ENCODE results near the gene NEGR1. TPM values are rescaled to one million over a fixed set of nuclear protein-coding genes. Genes with fewer than 3 reads are reported as not detected.

The NEGR1 gene
- total and polyA plus RNA-seq, 12 donors, result 2.3 to 18.3 (median 5.2) TPM

DNA sequence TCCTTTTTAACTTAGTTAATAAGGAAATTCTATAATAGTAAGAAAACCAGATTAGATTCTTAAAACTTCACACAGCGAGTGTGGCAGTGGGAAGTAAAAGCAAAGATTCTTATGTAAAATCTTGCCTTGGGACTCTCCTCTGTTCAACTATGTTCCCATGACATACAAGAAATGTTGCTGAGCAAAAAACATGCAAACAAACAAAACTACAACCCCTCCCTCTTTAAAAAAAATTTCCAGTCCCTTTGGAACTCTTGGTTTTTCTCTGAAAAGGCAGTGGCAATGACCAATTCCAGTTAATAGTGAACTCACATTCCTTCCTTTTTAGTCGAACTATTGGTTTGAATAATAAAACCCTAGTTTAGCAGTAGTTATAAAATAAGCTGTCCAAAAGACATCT lies 748.4 kb downstream of the NEGR1 start:
- 76 to 79% methylated on average over 2 of the region's 2 CpGs for WGBS, 2 donors
- H3K9me3 ChIP-seq, result no peaks in the 10 kb centered on the region
- H3K36me3 ChIP-seq, result no peaks in the 10 kb centered on the region
- H3K27ac ChIP-seq, result no peak overlapping the region
- no peaks in the 10 kb centered on the region for H3K4me1 ChIP-seq
- TF ChIP-seq, protein P1, sequence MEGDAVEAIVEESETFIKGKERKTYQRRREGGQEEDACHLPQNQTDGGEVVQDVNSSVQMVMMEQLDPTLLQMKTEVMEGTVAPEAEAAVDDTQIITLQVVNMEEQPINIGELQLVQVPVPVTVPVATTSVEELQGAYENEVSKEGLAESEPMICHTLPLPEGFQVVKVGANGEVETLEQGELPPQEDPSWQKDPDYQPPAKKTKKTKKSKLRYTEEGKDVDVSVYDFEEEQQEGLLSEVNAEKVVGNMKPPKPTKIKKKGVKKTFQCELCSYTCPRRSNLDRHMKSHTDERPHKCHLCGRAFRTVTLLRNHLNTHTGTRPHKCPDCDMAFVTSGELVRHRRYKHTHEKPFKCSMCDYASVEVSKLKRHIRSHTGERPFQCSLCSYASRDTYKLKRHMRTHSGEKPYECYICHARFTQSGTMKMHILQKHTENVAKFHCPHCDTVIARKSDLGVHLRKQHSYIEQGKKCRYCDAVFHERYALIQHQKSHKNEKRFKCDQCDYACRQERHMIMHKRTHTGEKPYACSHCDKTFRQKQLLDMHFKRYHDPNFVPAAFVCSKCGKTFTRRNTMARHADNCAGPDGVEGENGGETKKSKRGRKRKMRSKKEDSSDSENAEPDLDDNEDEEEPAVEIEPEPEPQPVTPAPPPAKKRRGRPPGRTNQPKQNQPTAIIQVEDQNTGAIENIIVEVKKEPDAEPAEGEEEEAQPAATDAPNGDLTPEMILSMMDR (IDR thresholded peaks at IDR 0.05), result no peak
- DNase-seq, result no peak
- no peaks in the 10 kb centered on the region for H3K27me3 ChIP-seq
- H3K4me3 ChIP-seq, result no peak overlapping the region
- ATAC-seq, result no peak
- intact Hi-C loops (cut with DNase I), result loop anchor here in 1 of 10 donors (10.0 kb wide), 1 partner anchor 439 kb away; no protein-coding TSS in a partner anchor

DNA sequence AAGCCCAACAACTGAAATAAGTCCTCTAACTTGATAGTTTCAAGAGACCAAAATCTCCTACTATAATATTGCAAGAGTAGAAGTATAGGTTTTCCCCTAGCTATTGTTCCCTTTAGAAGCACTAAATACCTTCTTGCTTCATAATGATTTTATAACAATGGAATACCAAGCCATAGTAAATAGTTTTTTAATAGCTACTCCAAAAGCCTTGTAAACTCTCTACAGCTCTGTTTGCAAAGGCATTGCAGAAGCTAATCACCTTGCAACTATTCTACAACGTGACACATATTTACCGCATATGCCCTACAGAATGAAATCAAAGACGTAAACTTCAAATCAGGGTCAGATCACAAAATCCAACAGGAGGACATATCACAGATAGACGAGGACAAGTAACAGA lies 750.0 kb downstream of the NEGR1 start:
- 84 to 88% methylated on average over 4 of the region's 4 CpGs for WGBS, 2 donors
- Histone ChIP-seq H3K9me3 (no peaks in the 10 kb centered on the region), H3K4me1 (no peaks in the 10 kb centered on the region), H3K27ac (no peak overlapping the region), H3K27me3 (no peaks in the 10 kb centered on the region), H3K36me3 (no peaks in the 10 kb centered on the region), H3K4me3 (no peak overlapping the region)
- TF ChIP-seq, protein P1 (IDR thresholded peaks at IDR 0.05), result no peak
- intact Hi-C loops (cut with DNase I), result loop anchor here in 1 of 10 donors (10.0 kb wide), 1 partner anchor 438 kb away; no protein-coding TSS in a partner anchor
- no peak for ATAC-seq
- DNase-seq, result no peak

DNA sequence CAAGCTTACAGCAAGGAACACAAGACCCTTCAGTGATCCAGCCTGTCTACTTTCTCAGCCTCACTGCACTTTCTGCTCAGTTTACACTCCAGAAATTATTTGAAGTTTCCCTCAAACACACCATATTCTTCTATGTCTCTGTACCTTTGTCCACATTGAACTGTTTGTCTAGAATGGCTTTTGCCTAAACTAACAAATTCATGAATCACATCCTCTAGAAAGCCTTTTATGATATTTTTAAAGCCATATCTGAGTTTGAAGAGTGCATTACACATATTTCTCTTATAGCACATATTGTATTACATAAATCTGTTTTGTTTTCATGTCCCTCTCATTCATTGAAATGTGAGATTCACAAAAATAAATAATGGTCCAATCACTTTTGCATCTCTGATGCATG lies 755.5 kb downstream of the NEGR1 start:
- Histone ChIP-seq H3K4me3 (no peak overlapping the region), H3K36me3 (no peaks in the 10 kb centered on the region), H3K27me3 (no peaks in the 10 kb centered on the region), H3K27ac (no peak overlapping the region), H3K4me1 (no peaks in the 10 kb centered on the region), H3K9me3 (no peaks in the 10 kb centered on the region)
- TF ChIP-seq, protein P1 (IDR thresholded peaks at IDR 0.05), result no peak
- intact Hi-C loops (cut with DNase I), result loop anchor here in 5 of 10 donors (10.0 kb wide), 3 partner anchors 332 to 442 kb away; partner anchors contain the start of gene ZRANB2 (in 1 of the 5)
- ATAC-seq (no peak), DNase-seq (no peak)

GRCh38 chr1:71522721-71523120 lies 759.6 kb downstream of the NEGR1 start:
- TF ChIP-seq, protein P1 (IDR thresholded peaks at IDR 0.05), result no peak
- no peak for ATAC-seq
- no peaks in the 10 kb centered on the region for H3K36me3 ChIP-seq
- no peaks in the 10 kb centered on the region for H3K4me1 ChIP-seq
- intact Hi-C loops (cut with DNase I), result loop anchor here in 9 of 10 donors (5.0 to 10.0 kb wide), 4 partner anchors 325 to 438 kb away; partner anchors contain the start of gene ZRANB2 (in 1 of the 9)
- no peak overlapping the region for H3K27ac ChIP-seq
- no peak for DNase-seq
- no peaks in the 10 kb centered on the region for H3K27me3 ChIP-seq
- H3K4me3 ChIP-seq, result no peak overlapping the region
- H3K9me3 ChIP-seq, result no peaks in the 10 kb centered on the region
- WGBS, 2 donors, result 77 to 83% methylated on average over 3 of the region's 3 CpGs

All from heart right ventricle (tissue), 16 donors.